PC-3 (cell line): ENCODE results near the gene TFAP2B. TPM values are rescaled to one million over a fixed set of nuclear protein-coding genes. Genes with fewer than 3 reads are reported as not detected.

Experiments used
- ATAC-seq: fragments of 200-7000 bp; cut with Tn5 transposase; 2 replicates; pipeline ENCODE4 v1.9.1; 2020; ENCODE audit warnings: mild to moderate bottlenecking, moderate library complexity
- BruUV-seq: library from RNA; stranded (reverse); fragments of 400-500 nt; replicated peaks from 2 replicates; lab custom pipeline; 2021; lab: Mats Ljungman, UMichigan
- CTCF ChIA-PET: fragments of 300-600 bp; sonication (Branson Sonifier 250); formaldehyde crosslinking; loops from one replicate; lab custom pipeline; 2022; ENCODE audit warnings: antibody characterized with exemption; lab: Charles Lee
- POLR2A ChIA-PET: fragments of 300-600 bp; sonication (Branson Sonifier 250); formaldehyde crosslinking; loops from one replicate; lab custom pipeline; 2022; ENCODE audit warnings: antibody characterized with exemption; ENCODE audit not compliant: unreplicated experiment; lab: Charles Lee
- DNase-seq: peaks from one replicate; pipeline ENCODE4 v3.0.0-alpha.2; 2015
- H2AFZ ChIP-seq: fragments of 300-600 bp; sonication (generic); 2 replicates; pipeline ENCODE4 v1.6.0; 2016; ENCODE audit warnings: antibody characterized with exemption, low read length
- H3F3A ChIP-seq: fragments of 300-600 bp; sonication (generic); one replicate; pipeline ENCODE4 v1.6.0; 2017; ENCODE audit warnings: antibody characterized with exemption, low read length, control low read depth, mild to moderate bottlenecking; ENCODE audit not compliant: unreplicated experiment
- H3K27ac ChIP-seq: fragments of 300-600 bp; sonication (generic); 2 replicates; pipeline ENCODE4 v1.5.1; 2016; ENCODE audit warnings: mild to moderate bottlenecking, low read length
- H3K27me3 ChIP-seq: fragments of 300-600 bp; sonication (generic); 2 replicates; pipeline ENCODE4 v1.6.1; 2016; ENCODE audit warnings: low read length, mixed read lengths
- H3K36me3 ChIP-seq: fragments of 300-600 bp; sonication (generic); 2 replicates; pipeline ENCODE4 v1.6.1; 2016; ENCODE audit warnings: low read depth, mixed run types, low read length, mixed read lengths
- H3K4me1 ChIP-seq: fragments of 300-600 bp; sonication (generic); 2 replicates; pipeline ENCODE4 v1.5.1; 2016; ENCODE audit warnings: low read length; ENCODE audit not compliant: insufficient read depth
- H3K4me2 ChIP-seq: fragments of 300-600 bp; sonication (generic); 2 replicates; pipeline ENCODE4 v1.6.0; 2016; ENCODE audit warnings: low read length
- H3K4me3 ChIP-seq: fragments of 300-600 bp; sonication (generic); 2 replicates; pipeline ENCODE4 v1.5.1; 2016; ENCODE audit warnings: mild to moderate bottlenecking, low read length, mixed read lengths
- H3K79me2 ChIP-seq: fragments of 300-600 bp; sonication (generic); 2 replicates; pipeline ENCODE4 v1.6.1; 2017; ENCODE audit warnings: low read length, mixed read lengths
- H3K9ac ChIP-seq: fragments of 300-600 bp; sonication (generic); 2 replicates; pipeline ENCODE4 v1.6.0; 2016; ENCODE audit warnings: mild to moderate bottlenecking, low read length
- H3K9me2 ChIP-seq: fragments of 300-600 bp; sonication (generic); replicated peaks from 2 replicates; pipeline ENCODE4 v1.6.1; 2016; ENCODE audit warnings: mixed run types, low read length, mixed read lengths
- H3K9me3 ChIP-seq: fragments of 300-600 bp; sonication (generic); 2 replicates; pipeline ENCODE4 v1.6.1; 2016; ENCODE audit warnings: low read length, mixed read lengths
- H4K20me1 ChIP-seq: fragments of 300-600 bp; sonication (generic); 2 replicates; pipeline ENCODE4 v1.6.1; 2016; ENCODE audit warnings: low read length, mixed read lengths
- EZH2 ChIP-seq: fragments of 300-600 bp; sonication (generic); IDR thresholded peaks from one replicate; pipeline ENCODE4 v1.6.1; 2017; ENCODE audit warnings: antibody characterized with exemption, mild to moderate bottlenecking, low read length; ENCODE audit not compliant: unreplicated experiment
- EZH2phosphoT487 ChIP-seq: fragments of 300-600 bp; sonication (generic); IDR thresholded peaks from 2 replicates; pipeline ENCODE4 v1.6.1; 2018; ENCODE audit warnings: mild to moderate bottlenecking, antibody characterized with exemption, low read length, borderline replicate concordance
- intact Hi-C: fragments of 100-400 bp; cut with micrococcal nuclease; formaldehyde crosslinking; loops from 2 replicates; pipeline ENCODE4 v1.9.0; 2023
- total RNA-seq: library from RNA; depleted of rRNA; stranded (reverse); fragments of >200 nt; gene quantifications from 2 replicates; pipeline ENCODE4 v1.2.3, GENCODE V29; 2014
- TF ChIP-seq, protein P1 (sequence below): fragments of 300-600 bp; sonication (generic); conservative IDR thresholded peaks from 2 replicates; pipeline ENCODE4 v1.5.1; 2017; ENCODE audit warnings: antibody characterized with exemption, low read depth, mild to moderate bottlenecking, low read length

The TFAP2B gene
- total RNA-seq, 1 experiment from 2014 or later, result not detected

DNA sequence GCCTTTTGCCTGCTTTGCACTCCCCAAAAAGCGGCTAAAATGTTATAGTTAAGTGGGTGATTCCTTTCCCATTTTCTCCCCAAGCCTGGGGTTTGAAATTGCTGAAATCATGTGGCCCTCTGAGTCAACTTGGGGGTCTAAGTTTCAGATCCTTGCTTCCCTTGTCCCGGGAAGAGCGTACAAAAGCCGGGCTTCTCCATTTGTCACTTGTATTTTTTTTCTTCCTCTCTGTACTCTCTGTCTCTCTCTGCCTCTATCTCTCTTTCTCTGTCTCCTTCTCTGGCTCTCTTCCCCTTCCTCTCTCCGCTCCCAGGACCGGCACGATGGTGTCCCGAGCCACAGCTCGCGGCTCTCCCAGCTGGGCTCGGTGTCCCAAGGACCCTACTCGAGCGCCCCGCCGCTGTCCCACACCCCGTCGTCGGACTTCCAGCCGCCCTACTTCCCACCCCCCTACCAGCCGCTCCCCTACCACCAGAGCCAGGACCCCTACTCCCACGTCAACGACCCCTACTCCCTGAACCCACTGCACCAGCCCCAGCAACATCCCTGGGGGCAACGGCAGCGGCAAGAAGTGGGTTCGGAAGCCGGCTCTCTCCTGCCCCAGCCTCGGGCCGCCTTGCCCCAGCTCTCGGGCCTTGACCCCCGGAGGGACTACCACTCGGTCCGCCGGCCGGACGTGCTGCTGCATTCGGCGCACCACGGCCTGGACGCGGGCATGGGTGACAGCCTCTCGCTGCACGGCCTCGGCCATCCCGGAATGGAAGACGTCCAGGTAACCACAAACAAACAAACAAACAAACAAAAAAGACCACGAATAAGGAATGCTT is 4.6 kb downstream of the TFAP2B start:
- H3F3A ChIP-seq, result no peaks in the 10 kb centered on the region
- CTCF ChIA-PET, result no interaction called here
- 0 out of 2 replicates have a peak overlapping the region, but pooled peaks have one; percentile 10 for H2AFZ ChIP-seq
- BruUV-seq, result no TSS peak
- H3K27ac ChIP-seq, result no peak overlapping the region
- peaks cover 19% of the 10 kb centered on the region; the same call in 1 of the 2 replicates for H3K4me1 ChIP-seq
- H3K36me3 ChIP-seq, result no peaks in the 10 kb centered on the region
- ATAC-seq (no peak), DNase-seq (no peak)
- no peaks in the 10 kb centered on the region for H3K79me2 ChIP-seq
- H4K20me1 ChIP-seq, result no peaks in the 10 kb centered on the region
- H3K27me3 ChIP-seq, result peaks cover 46% of the 10 kb centered on the region
- no peaks in the 10 kb centered on the region for H3K9me3 ChIP-seq
- no peak overlapping the region for H3K9ac ChIP-seq
- POLR2A ChIA-PET, result no interaction called here
- intact Hi-C loops, result no loop called here
- H3K4me3 ChIP-seq, result no peak overlapping the region
- no peak overlapping the region for H3K4me2 ChIP-seq
- H3K9me2 ChIP-seq, result no peaks in the 10 kb centered on the region
- TF ChIP-seq, protein P1, sequence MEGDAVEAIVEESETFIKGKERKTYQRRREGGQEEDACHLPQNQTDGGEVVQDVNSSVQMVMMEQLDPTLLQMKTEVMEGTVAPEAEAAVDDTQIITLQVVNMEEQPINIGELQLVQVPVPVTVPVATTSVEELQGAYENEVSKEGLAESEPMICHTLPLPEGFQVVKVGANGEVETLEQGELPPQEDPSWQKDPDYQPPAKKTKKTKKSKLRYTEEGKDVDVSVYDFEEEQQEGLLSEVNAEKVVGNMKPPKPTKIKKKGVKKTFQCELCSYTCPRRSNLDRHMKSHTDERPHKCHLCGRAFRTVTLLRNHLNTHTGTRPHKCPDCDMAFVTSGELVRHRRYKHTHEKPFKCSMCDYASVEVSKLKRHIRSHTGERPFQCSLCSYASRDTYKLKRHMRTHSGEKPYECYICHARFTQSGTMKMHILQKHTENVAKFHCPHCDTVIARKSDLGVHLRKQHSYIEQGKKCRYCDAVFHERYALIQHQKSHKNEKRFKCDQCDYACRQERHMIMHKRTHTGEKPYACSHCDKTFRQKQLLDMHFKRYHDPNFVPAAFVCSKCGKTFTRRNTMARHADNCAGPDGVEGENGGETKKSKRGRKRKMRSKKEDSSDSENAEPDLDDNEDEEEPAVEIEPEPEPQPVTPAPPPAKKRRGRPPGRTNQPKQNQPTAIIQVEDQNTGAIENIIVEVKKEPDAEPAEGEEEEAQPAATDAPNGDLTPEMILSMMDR, result no peak
- TF ChIP-seq EZH2, result no peak
- TF ChIP-seq EZH2phosphoT487, result no peak

DNA sequence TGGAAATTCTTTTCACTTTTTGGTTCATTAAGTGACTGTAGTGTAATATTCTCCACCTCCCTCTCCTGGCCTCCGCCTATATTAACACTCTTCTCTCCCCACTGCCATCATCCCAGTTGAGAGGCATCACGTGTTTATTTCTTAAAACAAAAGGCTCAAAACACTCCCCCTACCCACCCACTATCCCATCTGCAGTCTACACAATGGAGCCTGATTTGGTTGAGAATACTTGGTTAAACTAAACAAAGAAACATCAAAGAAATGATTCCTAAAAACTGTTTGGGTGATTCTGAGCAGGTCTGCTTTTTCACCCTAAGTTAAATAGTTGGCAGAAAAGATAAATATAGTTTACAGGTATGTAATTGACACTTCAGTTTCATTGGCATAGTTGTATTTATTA is 5.9 kb downstream of the TFAP2B start:
- H4K20me1 ChIP-seq, result no peaks in the 10 kb centered on the region
- H2AFZ ChIP-seq, result no peak overlapping the region
- H3K27me3 ChIP-seq, result peaks cover 40% of the 10 kb centered on the region
- H3K9me2 ChIP-seq, result no peaks in the 10 kb centered on the region
- POLR2A ChIA-PET, result interaction anchor here (0.7 kb wide), 1 partner anchor 116 kb away, joined by 3 read pairs; no protein-coding TSS in a partner anchor
- no peaks in the 10 kb centered on the region for H3K36me3 ChIP-seq
- intact Hi-C loops, result no loop called here
- H3F3A ChIP-seq, result no peaks in the 10 kb centered on the region
- TF ChIP-seq, protein P1, result no peak
- TF ChIP-seq EZH2phosphoT487 (no peak), EZH2 (no peak)
- ATAC-seq (no peak), DNase-seq (no peak)
- H3K9me3 ChIP-seq, result no peaks in the 10 kb centered on the region
- no TSS peak for BruUV-seq
- H3K9ac ChIP-seq, result no peak overlapping the region
- H3K4me3 ChIP-seq, result no peak overlapping the region
- H3K79me2 ChIP-seq, result no peaks in the 10 kb centered on the region
- H3K27ac ChIP-seq, result no peak overlapping the region
- H3K4me1 ChIP-seq, result peaks cover 19% of the 10 kb centered on the region; the same call in 1 of the 2 replicates
- H3K4me2 ChIP-seq, result no peak overlapping the region
- CTCF ChIA-PET, result no interaction called here
